ENCODE results near the gene SHISA9.

The SHISA9 gene

GRCh38 chr16:12900599-12901203 lies 697 bp upstream of the SHISA9 start:
- no peaks in the 10 kb centered on the region for H3K9me2 ChIP-seq (replicated peaks; ENCODE audit: low read depth, low read length)
- H3K4me1 ChIP-seq (ENCODE audit: insufficient read depth, low read length, poor library complexity, severe bottlenecking), result no peaks in the 10 kb centered on the region
- no peaks in the 10 kb centered on the region for H3K9me3 ChIP-seq (ENCODE audit: insufficient read depth, low read depth, low read length)
- no peak overlapping the region for H3K4me2 ChIP-seq (ENCODE audit: low read depth, low read length, poor library complexity, severe bottlenecking)
- no peak overlapping the region for H2AFZ ChIP-seq (ENCODE audit: low read length)
- H3K27me3 ChIP-seq (ENCODE audit: insufficient read depth, low read length, poor library complexity, severe bottlenecking), result no peaks in the 10 kb centered on the region
- H4K20me1 ChIP-seq (ENCODE audit: insufficient read depth, low read length, poor library complexity, severe bottlenecking), result no peaks in the 10 kb centered on the region
- H3K9ac ChIP-seq (ENCODE audit: low read depth, low read length, poor library complexity, severe bottlenecking), result no peak overlapping the region
- no peak overlapping the region for H3K4me3 ChIP-seq (ENCODE audit: low read length, poor library complexity, severe bottlenecking)
- no peak for TF ChIP-seq EZH2phosphoT487 (IDR thresholded peaks at IDR 0.05; ENCODE audit: borderline replicate concordance)
- no peak for TF ChIP-seq CTCF (conservative IDR thresholded peaks at IDR 0.05; ENCODE audit: low read length)
- H3F3A ChIP-seq (ENCODE audit: low read depth), result no peaks in the 10 kb centered on the region
- no peaks in the 10 kb centered on the region for H3K36me3 ChIP-seq (ENCODE audit: insufficient read depth, low read length)
- no peaks in the 10 kb centered on the region for H3K79me2 ChIP-seq (ENCODE audit: insufficient read depth, low read length)

- Histone ChIP-seq H3K9ac (ENCODE audit: low read depth, low read length, poor library complexity, severe bottlenecking) (no peak overlapping the region), H3K27me3 (ENCODE audit: insufficient read depth, low read length, poor library complexity, severe bottlenecking) (no peaks in the 10 kb centered on the region), H3K9me2 (replicated peaks; ENCODE audit: low read depth, low read length) (no peaks in the 10 kb centered on the region), H3K9me3 (ENCODE audit: insufficient read depth, low read depth, low read length) (no peaks in the 10 kb centered on the region), H3K4me1 (ENCODE audit: insufficient read depth, low read length, poor library complexity, severe bottlenecking) (no peaks in the 10 kb centered on the region), H3F3A (ENCODE audit: low read depth) (no peaks in the 10 kb centered on the region), H2AFZ (ENCODE audit: low read length) (no peak overlapping the region), H3K4me2 (ENCODE audit: low read depth, low read length, poor library complexity, severe bottlenecking) (no peak overlapping the region), H3K36me3 (ENCODE audit: insufficient read depth, low read length) (no peaks in the 10 kb centered on the region), H4K20me1 (ENCODE audit: insufficient read depth, low read length, poor library complexity, severe bottlenecking) (no peaks in the 10 kb centered on the region), H3K4me3 (ENCODE audit: low read length, poor library complexity, severe bottlenecking) (no peak overlapping the region), H3K79me2 (ENCODE audit: insufficient read depth, low read length) (no peaks in the 10 kb centered on the region)
- no peak for TF ChIP-seq CTCF (conservative IDR thresholded peaks at IDR 0.05; ENCODE audit: low read length)
Measured at GRCh38 chr16:12901204-12901596, 198 bp upstream of the SHISA9 start.

- TF ChIP-seq EZH2phosphoT487 (IDR thresholded peaks at IDR 0.05; ENCODE audit: borderline replicate concordance) (no peak), CTCF (conservative IDR thresholded peaks at IDR 0.05; ENCODE audit: low read length) (no peak)
- Histone ChIP-seq H3F3A (ENCODE audit: low read depth) (no peaks in the 10 kb centered on the region), H3K36me3 (ENCODE audit: insufficient read depth, low read length) (no peaks in the 10 kb centered on the region), H3K4me3 (ENCODE audit: low read length, poor library complexity, severe bottlenecking) (no peak overlapping the region), H2AFZ (ENCODE audit: low read length) (no peak overlapping the region), H3K4me2 (ENCODE audit: low read depth, low read length, poor library complexity, severe bottlenecking) (no peak overlapping the region), H3K9ac (ENCODE audit: low read depth, low read length, poor library complexity, severe bottlenecking) (no peak overlapping the region), H3K9me3 (ENCODE audit: insufficient read depth, low read depth, low read length) (no peaks in the 10 kb centered on the region), H3K9me2 (replicated peaks; ENCODE audit: low read depth, low read length) (no peaks in the 10 kb centered on the region), H3K4me1 (ENCODE audit: insufficient read depth, low read length, poor library complexity, severe bottlenecking) (no peaks in the 10 kb centered on the region), H3K27me3 (ENCODE audit: insufficient read depth, low read length, poor library complexity, severe bottlenecking) (no peaks in the 10 kb centered on the region), H3K79me2 (ENCODE audit: insufficient read depth, low read length) (no peaks in the 10 kb centered on the region), H4K20me1 (ENCODE audit: insufficient read depth, low read length, poor library complexity, severe bottlenecking) (no peaks in the 10 kb centered on the region)
Measured at GRCh38 chr16:12902511-12903372, 1.3 kb downstream of the SHISA9 start.

Measured in Loucy (cell line).